Fibroblast of villous mesenchyme (primary cell): ENCODE measurements around the gene KCNQ1. TPM values are rescaled to one million over a fixed set of nuclear protein-coding genes. Genes with fewer than 3 reads are reported as not detected.

Experiments used
- DNase-seq: peaks from one replicate; pipeline ENCODE4 v3.0.0-alpha.2; 2010; ENCODE audit warnings: low read depth
- H3K4me3 ChIP-seq: 2 replicates; pipeline ENCODE4 v1.5.1; 2011; ENCODE audit warnings: low read depth, mild to moderate bottlenecking, low read length
- CTCF ChIP-seq: IDR thresholded peaks from 2 replicates; pipeline ENCODE4 v1.5.1; 2012; ENCODE audit warnings: low read depth, mild to moderate bottlenecking, low read length; ENCODE audit not compliant: insufficient read depth
- total RNA-seq: library from RNA; depleted of rRNA; stranded (reverse); fragments of >200 nt; gene quantifications from 2 replicates; pipeline ENCODE4 v1.2.3, GENCODE V29; 2012

Gene KCNQ1
- total RNA-seq, 1 donor, result not detected

GRCh38 chr11:2421226-2421994, 23.4 kb upstream of the KCNQ1 start:
- no peak for DNase-seq
- no peak overlapping the region for H3K4me3 ChIP-seq

DNA sequence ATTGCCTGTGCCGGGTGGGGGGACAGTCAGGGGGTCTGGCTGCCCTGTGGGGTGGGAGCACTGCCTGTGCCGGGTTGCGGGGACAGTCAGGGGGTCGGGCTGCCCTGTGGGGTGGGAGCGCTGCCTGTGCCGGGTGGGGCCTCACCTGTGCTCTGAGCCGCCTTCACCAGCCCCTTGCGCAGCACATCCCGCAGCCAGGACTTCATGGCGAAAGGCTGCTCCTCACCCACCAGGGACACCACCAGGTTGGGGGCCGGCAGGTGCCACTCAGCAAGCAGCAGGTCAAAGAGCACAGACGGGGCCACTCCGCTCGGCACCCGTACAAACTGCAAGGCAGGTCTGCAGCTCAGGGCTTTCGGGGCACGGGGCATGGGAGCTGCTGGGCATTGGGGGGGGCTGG, 22.8 kb upstream of the KCNQ1 start:
- TF ChIP-seq CTCF, result no peak
- no peak overlapping the region for H3K4me3 ChIP-seq
- no peak for DNase-seq

More at GRCh38 chr11:2421226-2421994, 23.4 kb upstream of the KCNQ1 start:
- TF ChIP-seq CTCF, result no peak

DNA sequence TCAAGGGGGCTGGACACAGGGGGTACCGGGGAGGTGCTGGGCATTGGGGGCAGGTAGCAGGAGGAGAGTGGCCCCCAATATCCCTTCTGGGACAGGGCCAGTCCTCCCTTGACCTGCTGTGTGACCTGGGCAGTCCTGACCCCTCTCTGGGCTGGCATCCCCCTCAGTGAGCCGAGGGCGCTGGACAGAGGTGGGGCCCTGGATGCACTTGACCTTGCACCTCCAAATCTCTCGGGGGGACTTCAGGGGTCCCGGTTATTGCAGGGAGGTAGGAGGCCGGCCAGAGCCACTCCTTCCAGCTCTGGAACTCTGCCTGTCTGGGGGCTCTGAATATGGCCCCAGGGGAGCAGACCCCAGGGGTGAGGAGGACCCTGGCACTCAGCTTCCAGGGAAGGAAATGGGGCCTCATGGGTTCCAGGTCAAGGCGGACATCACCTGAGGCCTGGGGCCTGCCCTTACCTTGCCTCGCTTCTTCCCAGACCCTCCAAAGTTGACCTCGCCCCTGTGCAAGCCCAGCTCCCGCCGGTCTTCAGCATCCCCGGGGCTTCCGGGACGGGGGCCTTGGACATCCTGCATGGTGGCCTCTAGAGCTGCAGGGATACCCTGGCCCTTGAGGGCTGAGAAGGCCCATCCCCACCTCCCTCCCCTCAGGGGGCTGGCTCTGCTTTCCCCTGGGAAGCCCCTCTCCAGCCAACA, 22.2 kb upstream of the KCNQ1 start:
- TF ChIP-seq CTCF, result no peak
- DNase-seq, result no peak
- H3K4me3 ChIP-seq, result no peak overlapping the region

GRCh38 chr11:2423157-2424025, 21.4 kb upstream of the KCNQ1 start:
- no peak for TF ChIP-seq CTCF
- no peak overlapping the region for H3K4me3 ChIP-seq
- no peak for DNase-seq

GRCh38 chr11:2424811-2425495, 19.9 kb upstream of the KCNQ1 start:
- no peak for TF ChIP-seq CTCF
- DNase-seq, result no peak
- no peak overlapping the region for H3K4me3 ChIP-seq

DNA sequence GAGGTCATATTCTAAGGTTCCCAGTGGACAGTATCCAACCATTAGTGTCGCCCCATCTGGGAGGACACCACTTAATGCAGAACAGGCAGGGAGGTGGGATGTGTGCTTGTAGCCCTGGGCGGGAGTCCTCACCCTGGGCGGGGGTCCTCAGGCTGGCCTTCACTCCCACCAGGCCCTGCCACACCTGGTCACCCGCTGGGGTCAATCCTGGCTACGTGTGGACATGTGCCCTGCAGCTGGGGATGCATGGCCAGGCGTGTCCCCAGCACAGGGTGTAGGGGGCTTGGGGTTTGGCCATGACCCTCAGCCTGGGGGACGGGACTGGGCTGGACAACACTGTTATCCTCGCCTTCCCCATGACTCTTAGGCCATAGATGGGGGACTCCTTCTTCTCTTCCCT, 19.3 kb upstream of the KCNQ1 start:
- TF ChIP-seq CTCF, result no peak
- no peak overlapping the region for H3K4me3 ChIP-seq
- DNase-seq, result no peak
